Islet precursor cell (in vitro differentiated cells): ENCODE measurements around the gene CDH8.

Source experiments
- DNase-seq: peaks from one replicate; pipeline ENCODE4 v3.0.0-alpha.2; 2018

CDH8 gene, protein sequence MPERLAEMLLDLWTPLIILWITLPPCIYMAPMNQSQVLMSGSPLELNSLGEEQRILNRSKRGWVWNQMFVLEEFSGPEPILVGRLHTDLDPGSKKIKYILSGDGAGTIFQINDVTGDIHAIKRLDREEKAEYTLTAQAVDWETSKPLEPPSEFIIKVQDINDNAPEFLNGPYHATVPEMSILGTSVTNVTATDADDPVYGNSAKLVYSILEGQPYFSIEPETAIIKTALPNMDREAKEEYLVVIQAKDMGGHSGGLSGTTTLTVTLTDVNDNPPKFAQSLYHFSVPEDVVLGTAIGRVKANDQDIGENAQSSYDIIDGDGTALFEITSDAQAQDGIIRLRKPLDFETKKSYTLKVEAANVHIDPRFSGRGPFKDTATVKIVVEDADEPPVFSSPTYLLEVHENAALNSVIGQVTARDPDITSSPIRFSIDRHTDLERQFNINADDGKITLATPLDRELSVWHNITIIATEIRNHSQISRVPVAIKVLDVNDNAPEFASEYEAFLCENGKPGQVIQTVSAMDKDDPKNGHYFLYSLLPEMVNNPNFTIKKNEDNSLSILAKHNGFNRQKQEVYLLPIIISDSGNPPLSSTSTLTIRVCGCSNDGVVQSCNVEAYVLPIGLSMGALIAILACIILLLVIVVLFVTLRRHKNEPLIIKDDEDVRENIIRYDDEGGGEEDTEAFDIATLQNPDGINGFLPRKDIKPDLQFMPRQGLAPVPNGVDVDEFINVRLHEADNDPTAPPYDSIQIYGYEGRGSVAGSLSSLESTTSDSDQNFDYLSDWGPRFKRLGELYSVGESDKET

DNA sequence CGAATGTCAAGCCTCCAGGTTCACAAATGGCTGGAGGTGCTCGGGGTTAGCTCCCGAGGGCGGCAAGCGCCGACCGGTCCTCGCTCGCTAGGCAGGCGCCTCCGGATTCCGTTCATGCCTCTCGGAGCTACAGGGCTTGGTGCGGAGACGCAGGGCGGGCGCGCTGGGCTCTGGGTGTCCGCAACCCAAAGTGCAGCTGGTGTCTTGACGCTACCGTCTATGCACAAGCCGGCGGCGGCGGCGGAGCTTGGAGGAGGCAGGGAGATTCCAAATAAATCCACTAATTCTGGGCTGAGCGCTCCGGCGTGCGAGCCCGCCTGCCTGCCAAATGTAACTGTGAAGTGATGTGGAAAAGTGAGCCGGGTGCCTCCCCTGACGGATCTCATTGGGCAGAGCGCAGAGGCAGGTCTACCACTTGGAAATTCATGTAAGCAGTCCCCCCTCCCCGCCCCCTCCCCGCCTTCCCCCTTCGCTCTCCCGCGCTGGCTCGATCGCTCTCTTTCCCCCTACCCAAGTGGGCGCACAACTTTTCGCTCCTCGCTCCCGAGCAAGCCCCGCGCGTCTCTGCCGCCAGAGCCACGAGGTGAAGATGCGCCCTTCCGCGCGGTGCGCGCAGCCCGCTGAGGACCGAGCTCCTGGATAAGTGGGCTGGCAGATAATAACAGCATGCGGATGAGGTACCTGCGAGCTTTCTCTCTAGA lies at the start of gene CDH8:
Gene CDH8 (minus strand): TSS at position 338 of the 701 bp plus-strand sequence. CDS start 15,035 bp downstream, outside the sequence.
- peak; percentile 85 for DNase-seq

DNA sequence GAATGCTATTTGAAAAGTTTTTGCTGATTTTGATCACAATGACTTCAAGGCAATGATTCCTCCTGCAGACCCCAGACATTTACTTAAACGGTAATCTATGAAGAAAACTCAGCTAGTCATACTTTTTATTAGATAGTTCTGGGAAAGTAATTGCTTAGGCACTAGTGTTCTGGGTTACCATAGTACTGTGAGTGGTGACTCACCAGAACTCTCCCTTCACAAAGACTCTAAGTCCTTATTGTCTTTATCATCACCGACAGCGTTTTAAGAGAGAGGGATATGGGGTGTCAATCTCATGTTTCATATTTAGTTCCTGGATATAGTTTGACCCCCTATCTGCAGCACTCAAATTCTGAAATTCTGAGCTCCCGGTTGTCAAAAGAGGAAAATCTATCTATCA lies 43.0 kb upstream of the CDH8 start:
- no peak for DNase-seq

DNA sequence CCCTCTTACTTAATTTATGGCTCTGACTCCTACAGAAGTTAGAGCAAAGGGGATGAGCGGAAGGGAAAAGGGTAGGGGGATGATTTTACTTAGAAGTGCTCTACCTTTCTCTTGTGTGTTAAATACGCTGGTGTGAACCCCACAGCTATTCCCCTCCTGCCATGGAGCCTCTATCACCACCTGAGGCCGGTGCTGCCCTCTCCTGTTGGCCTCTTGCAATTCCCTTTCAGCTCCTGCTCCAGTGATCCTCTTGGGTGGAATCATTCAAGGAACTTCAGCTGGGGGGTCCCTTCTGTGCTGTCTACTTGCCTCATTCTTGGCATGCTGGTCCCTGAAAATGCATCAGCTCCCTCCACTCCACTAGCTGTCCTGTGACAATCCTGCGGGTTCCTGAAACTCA lies 41.8 kb upstream of the CDH8 start:
- peak; percentile 73 for DNase-seq

DNA sequence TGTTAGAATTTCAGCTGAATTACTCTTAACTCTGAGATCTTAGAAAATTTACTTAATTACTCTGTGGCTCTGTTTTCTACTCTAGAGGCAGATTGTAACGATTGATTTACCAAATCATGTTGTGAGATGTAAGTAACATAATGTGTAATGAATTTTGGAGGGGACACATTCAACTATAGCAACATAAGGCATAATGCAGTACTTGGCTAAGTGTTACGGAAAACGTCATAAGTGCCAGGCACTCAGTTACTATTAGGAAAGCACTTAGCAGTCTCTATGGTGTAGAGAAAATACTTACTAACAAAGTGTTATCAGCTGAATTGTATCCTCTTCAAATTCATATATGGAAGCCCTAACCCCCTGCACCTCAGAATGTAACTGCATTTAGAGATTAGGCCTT lies 40.6 kb upstream of the CDH8 start:
- DNase-seq, result no peak

DNA sequence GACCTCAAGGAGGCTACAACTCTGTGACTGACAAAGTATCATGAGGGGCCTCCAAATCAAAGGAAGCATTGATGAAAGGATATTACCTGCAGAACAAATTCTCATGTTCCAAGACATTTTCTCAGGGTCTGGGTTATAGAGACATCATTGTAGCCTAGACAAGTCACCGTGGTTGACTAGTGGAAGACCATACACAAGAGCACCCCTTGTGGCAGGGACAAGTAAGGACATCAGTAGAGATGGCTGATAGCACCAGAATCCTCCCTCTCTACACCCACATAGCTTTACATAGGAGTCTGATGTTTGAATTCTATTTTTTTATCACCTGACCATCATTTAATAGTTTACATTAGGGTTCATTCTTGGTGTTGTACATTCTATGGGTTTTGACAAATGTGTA lies 32.5 kb upstream of the CDH8 start:
- DNase-seq, result no peak

DNA sequence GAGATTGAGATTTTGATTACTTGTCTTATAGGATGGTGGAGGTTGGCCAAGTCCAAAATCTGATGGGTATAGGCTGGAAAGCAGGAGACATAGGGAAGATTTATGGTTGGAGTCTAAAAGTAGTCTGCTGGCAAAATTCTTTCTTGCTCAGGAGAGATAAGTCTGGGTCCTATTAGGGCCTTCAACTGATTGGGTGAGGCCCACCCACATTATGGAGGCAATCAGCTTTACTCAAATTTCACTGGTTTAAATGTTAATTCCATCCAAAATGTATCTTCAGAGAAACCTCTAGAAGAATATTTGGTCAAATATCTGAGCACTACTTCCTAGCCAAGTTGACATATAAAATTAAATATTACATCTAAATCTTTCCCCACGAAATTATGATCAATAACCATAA lies 31.7 kb upstream of the CDH8 start:
- DNase-seq, result no peak

DNA sequence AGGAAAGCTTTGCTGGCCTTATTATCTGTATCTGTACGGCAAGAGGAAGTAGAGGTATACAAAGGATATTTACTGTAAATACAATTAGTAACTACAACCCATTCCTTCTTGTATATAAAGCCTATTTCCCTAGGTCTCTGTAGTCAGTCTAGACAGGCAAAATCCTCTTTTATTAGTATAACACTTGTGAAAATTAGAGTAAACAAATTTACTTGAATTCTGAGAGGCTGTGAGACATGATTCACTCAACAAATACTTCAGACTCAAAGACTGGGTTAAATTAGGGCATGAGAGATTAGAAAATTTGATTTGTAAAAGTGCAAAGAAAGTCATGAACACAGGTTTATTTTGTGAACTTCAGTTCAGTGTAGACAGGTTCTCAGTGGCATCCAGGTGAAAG lies 30.9 kb upstream of the CDH8 start:
- no peak for DNase-seq

DNA sequence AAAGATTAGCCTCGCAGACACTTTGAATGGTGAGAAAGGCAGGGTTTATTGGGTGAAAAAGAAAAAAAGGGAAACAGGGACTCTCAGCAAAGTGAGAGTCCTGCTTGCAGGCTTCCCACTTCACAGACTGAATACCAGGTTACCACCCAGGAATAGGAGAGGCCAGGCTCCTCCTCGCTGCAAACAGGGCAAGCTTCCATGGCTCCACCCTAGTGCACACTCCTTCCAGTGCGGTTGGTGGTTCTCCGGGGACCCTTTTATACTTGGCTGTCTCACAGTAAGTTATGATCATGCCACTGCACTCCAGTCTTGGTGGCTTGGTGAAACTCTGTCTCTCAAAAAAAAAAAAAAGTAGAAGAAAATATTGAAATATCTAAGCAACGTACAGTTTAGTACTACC lies 30.5 kb upstream of the CDH8 start:
- DNase-seq, result no peak

DNA sequence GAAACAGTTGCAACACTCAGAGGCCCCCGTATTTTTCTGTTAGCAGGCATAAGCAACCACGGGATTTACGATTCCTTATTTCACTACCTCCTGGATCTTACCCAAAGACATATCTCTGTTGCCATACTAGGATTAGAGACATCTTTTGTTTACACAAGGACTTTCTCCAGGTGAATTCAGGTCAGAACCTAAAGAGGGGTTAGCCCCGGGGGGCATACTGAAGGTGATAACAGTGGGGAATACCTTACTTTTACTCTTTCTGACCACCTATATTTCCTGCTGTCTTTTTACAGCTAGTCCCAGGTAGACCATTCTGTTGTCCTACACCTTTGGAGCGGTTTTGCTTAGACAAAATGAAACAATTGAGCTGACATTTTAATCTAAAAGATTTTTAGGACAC lies 27.9 kb upstream of the CDH8 start:
- no peak for DNase-seq

DNA sequence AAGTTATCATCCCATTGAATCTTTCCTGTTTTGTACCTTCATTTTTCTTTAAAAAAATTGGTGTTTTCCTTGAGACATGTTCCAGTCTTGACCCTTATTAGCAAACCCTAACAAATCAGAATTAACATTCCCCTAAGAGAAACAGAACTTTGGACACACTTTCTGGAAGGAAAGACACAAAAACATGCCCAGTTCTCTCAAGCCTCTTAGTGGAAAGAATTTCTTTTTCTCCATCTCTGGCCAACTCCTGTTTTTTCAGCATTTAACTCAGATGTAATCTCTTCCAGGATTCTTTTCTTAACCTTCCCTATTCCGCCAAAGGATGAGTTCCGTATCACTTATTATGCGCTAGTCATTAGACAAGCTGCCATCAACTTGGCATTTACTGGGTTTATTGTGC lies 23.9 kb upstream of the CDH8 start:
- DNase-seq, result no peak

DNA sequence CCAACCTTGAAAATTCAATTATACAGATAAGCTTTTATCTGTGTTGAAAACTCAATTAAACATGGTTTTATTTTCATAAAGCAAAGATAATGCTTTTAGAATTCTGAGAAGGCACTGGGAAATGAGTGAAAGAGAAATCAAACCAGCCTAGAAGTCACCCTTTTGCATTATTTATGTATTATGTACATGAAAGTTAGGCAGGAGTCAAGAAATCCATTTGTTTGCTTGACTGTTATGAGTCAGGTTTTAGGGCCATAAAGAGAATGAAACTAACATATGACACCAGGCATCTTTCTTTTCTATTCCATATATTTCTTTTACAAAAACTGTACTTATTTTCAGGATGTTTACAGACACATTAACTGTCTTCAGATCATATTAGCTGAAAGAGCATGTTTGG lies 23.3 kb upstream of the CDH8 start:
- no peak for DNase-seq

DNA sequence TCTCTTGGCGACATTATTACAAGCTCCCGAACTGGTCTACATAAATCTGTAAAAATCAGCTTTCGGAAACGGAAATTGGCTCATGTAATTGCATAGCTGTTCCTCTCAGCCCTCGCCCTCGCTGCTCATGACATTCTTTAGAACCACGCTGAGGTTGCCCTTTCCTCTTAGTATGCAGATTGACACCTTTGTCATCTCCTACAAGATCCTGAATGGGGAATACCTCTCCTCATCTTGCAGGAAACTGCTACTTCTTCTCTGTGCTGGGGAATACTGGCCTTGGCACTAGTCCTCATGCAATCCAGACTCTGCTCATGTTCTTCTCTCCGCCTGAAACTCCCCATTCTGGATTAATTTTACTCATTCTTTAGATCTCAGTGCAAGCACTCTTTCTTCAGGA lies 22.2 kb upstream of the CDH8 start:
- DNase-seq, result no peak

DNA sequence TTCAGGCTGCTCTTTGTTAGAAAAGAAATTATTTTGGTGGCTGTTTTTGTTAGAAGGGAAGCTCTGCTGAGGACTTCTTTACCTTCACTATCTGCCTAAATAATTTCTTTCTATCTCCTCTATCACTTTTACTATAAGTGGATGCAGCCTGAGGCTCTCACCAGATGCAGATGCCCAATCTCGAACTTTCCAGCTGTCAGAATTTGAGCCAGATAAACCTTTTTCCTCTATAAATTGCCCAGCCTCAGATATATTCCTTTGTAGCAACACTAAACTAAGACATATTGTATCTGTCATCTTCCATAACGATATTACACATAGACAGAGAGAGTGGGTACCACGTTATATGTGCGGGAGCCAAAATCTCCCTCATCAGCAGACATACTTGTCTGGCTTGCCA lies 15.7 kb upstream of the CDH8 start:
- no peak for DNase-seq

DNA sequence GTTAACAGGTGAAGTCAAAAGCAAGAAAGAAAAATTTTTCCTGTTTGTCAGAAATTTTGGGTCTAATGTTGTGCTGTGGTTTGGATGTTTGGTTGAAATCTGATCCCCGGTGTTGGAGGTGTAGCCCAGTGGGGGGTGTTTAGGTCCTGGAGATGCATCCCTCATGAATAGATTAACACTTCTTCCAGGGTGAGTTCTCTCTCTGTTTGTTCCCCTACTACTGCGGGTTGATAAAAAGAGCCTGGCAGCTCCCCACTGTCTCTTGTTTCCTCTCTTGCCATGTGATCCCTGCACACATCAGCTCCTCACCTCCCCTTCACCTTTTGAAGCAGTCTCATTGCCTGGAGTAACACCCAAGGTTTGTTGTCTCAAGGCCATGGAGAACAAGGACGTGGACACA lies 14.6 kb upstream of the CDH8 start:
- DNase-seq, result no peak

DNA sequence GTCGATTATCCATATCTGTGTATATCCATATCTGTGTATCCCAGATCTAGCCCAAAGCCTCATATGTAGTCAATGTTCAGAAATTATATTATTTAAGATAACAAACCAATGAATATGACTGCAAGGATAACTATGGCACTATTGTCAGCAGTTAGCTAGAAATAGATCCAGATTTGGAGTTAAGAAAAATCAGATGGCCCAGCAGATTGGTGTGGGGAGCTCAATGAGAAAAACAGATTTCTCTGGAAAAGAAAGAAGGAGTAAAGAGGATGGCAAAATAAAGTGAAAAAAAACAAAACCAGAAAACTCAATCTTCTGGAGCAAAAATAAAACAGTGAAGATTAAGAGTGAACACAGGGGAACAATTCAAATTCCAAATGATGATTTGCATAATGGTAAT lies 10.6 kb upstream of the CDH8 start:
- DNase-seq, result no peak

DNA sequence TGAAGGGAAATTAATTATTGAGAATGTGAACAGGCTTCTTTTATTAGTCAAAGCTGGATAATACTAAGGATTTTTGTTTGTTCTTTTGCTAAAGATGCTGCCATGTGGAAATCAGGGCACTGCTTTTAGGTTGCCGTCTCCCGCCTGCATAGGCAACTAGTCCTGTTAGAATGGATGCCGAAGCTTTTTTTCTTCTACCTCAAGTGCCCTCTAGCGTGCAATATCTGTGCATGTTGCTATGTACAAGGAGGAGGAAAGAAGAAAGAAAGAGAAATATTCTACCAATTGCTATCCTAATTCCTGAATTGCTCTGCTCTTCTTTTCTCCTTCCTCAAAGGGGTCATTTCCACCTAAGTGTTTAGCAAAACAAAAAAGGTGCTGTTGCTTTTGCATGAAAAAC lies 5.2 kb upstream of the CDH8 start:
- DNase-seq, result peak; percentile 69

DNA sequence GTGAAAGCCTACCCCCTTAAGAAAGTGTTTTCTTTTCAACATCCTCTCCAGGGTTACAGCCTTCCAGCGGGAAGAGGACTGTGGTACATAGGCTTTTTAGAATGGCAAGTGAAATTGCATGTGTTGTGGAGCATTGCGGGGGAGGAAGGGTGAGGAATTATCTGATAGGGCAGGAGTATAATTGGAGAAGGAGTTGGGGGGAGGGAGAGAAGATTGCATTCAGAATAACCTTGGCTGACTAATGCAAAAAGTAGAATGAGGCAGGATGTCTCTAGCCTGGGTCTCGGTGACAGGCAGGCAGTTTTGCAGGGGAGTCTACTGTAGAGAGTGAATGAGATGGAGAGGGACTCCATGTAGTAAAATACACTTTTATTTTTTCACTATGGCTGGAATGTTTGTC lies 2.4 kb upstream of the CDH8 start:
- no peak for DNase-seq

DNA sequence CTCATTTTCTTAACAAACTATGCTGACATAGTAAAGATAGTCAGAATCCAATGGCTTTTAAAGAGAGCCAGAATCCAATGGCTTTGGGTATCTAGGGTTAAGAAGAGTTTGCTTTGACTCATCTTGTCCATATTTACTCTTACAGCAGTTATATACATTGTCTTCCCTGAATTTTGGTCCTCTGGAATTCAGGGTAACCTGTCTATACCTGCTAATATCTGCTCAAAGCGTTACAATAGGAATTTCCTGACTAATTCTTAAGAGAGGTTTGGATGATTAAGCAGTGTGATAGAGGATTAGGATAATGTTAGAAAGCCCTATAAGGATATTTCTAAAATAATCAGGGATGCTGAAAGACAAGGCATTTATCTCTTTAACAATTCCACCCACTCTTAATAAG lies 2.0 kb upstream of the CDH8 start:
- DNase-seq, result no peak

DNA sequence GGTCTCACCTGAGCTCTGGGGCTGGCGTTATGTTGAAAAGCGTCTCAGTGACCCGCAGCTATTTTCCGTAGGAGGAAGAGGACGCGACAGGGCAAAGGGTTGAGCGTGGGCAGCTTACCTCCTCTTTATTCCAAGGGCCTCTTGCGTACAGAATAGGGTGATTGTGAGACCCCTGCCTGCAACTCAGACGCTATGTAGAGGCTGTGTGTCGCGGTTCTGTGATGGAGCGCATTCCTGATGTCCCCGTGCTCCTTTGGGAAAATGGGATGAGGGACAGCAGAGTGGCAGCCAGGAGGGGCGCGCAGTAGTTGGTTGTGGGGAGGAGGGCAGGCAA lies 531 bp upstream of the CDH8 start:
- DNase-seq, result no peak

DNA sequence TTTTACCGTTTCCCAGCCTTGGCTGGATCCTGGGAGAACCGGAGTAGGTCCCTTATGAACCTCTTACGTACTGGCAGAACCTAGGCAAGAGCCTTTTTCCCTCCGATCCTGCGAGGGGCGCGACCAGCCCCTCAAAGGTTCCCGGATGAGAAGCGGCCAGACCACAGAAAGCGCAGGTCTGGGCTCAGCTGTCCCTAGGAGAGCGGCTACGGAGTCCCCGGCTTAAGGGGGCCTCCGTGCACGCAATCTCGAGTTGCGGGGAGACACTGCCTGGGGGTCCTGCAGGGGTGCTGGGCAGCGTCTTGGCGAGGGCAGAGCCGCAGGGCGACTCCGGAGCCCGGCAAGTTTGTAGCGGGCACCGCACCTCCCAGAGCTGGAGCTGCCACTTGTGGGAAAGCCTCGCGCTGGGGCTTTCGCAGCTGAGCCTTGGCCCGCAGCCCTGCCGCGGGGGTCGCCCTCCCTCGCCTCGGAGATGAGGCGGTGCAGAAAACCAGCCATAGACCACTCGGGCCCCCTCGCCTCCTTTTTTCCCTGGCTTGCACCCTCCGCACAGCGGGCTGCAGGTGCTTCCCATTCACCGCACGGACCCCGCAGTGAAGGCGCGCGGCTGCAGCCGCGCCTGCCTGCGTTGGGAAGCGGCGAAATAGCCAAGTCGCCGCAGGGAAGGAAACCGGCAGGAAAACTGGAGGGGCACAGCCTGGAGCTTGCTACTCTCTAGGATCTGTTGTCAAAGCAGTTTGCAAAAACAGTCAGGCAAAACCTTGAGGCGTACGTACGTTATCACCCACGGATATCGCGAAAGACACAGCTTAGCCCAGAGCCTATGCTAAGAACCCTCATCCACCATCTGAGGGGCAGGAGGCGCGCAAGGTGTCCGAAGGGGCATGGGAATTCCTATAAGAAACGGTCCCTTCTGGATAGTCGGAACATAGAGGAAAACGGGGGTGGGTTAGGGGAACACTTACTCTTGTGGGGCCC lies 834 bp downstream of the CDH8 start:
- DNase-seq, result peak; percentile 83

DNA sequence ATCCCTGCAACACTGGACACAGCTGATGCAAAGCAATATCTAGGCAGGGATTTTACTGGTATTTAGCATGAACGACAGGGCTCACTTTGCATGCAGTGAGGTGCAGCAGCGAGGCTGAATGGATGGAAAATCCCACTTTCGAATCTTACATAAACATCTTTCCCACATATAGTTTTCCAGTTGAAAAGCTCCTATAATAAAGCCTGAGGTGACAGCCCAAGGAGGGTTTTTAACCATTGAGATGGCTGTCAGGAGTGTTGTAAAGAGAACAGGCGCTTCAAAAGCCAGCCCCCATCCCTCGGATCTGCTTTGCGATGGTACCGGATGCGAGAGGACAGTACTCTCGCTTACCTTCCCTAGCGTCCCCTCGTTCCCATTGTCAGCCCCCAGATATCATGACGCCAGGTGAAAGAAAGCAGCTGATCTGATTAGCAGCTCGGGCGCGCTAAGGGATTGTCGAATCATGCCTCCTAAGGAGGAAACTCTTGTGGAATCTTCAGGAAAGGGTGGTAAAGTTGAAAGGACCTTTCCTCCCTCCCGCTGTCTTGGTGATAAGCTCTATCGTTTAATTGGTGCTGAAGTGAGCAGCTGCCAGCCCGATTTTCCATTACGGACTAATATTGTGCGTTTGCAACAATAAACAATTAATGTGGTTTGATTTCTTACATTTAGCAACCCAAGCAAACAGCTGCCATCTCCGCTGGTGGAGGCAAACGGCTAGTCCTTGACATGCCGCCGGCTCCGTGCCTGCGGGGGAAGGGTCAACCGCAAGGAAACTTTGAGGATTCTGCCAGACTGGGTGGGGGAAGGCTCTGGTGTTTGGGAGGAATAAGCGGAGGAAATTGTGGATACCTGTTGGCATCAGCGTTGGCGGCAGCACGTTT lies 1.8 kb downstream of the CDH8 start:
- peak; percentile 75 for DNase-seq

DNA sequence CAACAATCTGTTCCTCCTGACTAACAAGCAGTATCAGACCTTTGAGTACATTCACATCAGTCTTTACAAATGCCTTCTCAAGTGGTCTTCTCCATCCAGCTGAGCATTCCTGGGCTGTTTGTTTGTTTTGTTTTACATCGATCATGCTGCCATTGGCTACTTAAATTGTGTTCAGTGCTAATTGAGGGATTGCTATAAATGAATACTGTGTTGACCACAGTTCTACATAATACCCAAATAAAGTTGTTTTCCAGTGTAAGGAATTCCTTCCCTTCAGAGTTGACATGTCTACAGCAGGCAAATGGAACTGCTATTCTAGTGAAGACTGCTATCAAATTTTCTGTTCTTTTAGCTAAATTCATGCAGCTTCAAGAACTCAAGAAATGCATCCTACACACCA lies 3.2 kb downstream of the CDH8 start:
- no peak for DNase-seq
